ENCODE measurements around the gene ELP2. TPM values are rescaled to one million over a fixed set of nuclear protein-coding genes. Genes with fewer than 3 reads are reported as not detected.

ELP2 gene
- total and polyA plus RNA-seq, 9 of the 15 experiments (the other 6 are each of a cell fraction or from before 2014, with no cell fraction given): 76.8 to 192 (median 140) TPM

GRCh38 chr18:36108601-36109000 lies 21.1 kb upstream of the ELP2 start (continued):
- no peak for TF ChIP-seq DACH1 (IDR thresholded peaks at IDR 0.05; ENCODE audit: partially characterized antibody)
- TF ChIP-seq ARNT (IDR thresholded peaks at IDR 0.05): no peak
- TF ChIP-seq REST (IDR thresholded peaks at IDR 0.05; ENCODE audit: borderline replicate concordance): no peak
- no peak for TF ChIP-seq REST (CRISPR knock-in tag; IDR thresholded peaks at IDR 0.05; ENCODE audit: low read depth)
- TF ChIP-seq TEAD2 (tag; IDR thresholded peaks at IDR 0.05): no peak
- TF ChIP-seq ATF1 (CRISPR knock-in tag; IDR thresholded peaks at IDR 0.05): no peak
- no peak for TF ChIP-seq ATF1 (tag; IDR thresholded peaks at IDR 0.05)
- no peak for TF ChIP-seq KDM1A (IDR thresholded peaks at IDR 0.05)
- TF ChIP-seq POLR2AphosphoS5 (IDR thresholded peaks at IDR 0.05; ENCODE audit: control insufficient read depth, insufficient read depth, low read depth, low read length): no peak

Measured in K562 (cell line).